GM12873 (cell line): Measurements from ENCODE around the gene LAIR2.

ENCODE experiments used
- CTCF ChIP-seq: IDR thresholded peaks from 2 replicates; pipeline ENCODE4 v1.5.1; 2012; ENCODE audit warnings: low read depth, mild to moderate bottlenecking, moderate library complexity, low read length, control low read depth; ENCODE audit not compliant: insufficient read depth; ENCODE audit errors: missing control alignments

LAIR2 gene

GRCh38 chr19:54470276-54470887, 32.2 kb upstream of the LAIR2 start:
- TF ChIP-seq CTCF: no peak

GRCh38 chr19:54470991-54471782, 31.4 kb upstream of the LAIR2 start:
- TF ChIP-seq CTCF: no peak

GRCh38 chr19:54473071-54473891, 29.4 kb upstream of the LAIR2 start, which contains the start of gene CDC42EP5:
CDC42EP5 (minus strand) TSS chr19:54473296; CDS start chr19:54465547, 7,749 bp downstream.
- no peak for TF ChIP-seq CTCF

GRCh38 chr19:54473892-54474372, 28.7 kb upstream of the LAIR2 start:
- no peak for TF ChIP-seq CTCF

- no peak for TF ChIP-seq CTCF
Measured at GRCh38 chr19:54475706-54476105, 26.9 kb upstream of the LAIR2 start.

- TF ChIP-seq CTCF: no peak
Measured at GRCh38 chr19:54477650-54478049, 25.0 kb upstream of the LAIR2 start.
